ENCODE results near the gene MEG3. TPM values are rescaled to one million over a fixed set of nuclear protein-coding genes. Genes with fewer than 3 reads are reported as not detected.

Gene MEG3
- polyA plus RNA-seq, 1 donor from 2014 or later, result not detected

GRCh38 chr14:100864206-100864605 is 38.3 kb downstream of the MEG3 start:
- TF ChIP-seq REST (IDR thresholded peaks at IDR 0.05; ENCODE audit: borderline replicate concordance), result no peak
- no peak for TF ChIP-seq TAF1 (IDR thresholded peaks at IDR 0.05; ENCODE audit: low read depth)
- TF ChIP-seq, protein P1, sequence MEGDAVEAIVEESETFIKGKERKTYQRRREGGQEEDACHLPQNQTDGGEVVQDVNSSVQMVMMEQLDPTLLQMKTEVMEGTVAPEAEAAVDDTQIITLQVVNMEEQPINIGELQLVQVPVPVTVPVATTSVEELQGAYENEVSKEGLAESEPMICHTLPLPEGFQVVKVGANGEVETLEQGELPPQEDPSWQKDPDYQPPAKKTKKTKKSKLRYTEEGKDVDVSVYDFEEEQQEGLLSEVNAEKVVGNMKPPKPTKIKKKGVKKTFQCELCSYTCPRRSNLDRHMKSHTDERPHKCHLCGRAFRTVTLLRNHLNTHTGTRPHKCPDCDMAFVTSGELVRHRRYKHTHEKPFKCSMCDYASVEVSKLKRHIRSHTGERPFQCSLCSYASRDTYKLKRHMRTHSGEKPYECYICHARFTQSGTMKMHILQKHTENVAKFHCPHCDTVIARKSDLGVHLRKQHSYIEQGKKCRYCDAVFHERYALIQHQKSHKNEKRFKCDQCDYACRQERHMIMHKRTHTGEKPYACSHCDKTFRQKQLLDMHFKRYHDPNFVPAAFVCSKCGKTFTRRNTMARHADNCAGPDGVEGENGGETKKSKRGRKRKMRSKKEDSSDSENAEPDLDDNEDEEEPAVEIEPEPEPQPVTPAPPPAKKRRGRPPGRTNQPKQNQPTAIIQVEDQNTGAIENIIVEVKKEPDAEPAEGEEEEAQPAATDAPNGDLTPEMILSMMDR (IDR thresholded peaks at IDR 0.05; ENCODE audit: poor library complexity, severe bottlenecking), result no peak
- TF ChIP-seq EZH2 (IDR thresholded peaks at IDR 0.05; ENCODE audit: borderline replicate concordance, insufficient read depth, low read length, poor library complexity, severe bottlenecking), result no peak
- no peak for TF ChIP-seq MXI1 (conservative IDR thresholded peaks at IDR 0.05; ENCODE audit: poor library complexity, severe bottlenecking)
- no peak for TF ChIP-seq EP300 (conservative IDR thresholded peaks at IDR 0.05; ENCODE audit: poor library complexity, severe bottlenecking)
- no peak for TF ChIP-seq RAD21 (conservative IDR thresholded peaks at IDR 0.05)
- no peak for TF ChIP-seq POLR2AphosphoS5 (IDR thresholded peaks at IDR 0.05)
- no peak for TF ChIP-seq SMC3 (conservative IDR thresholded peaks at IDR 0.05; ENCODE audit: poor library complexity)
- Histone ChIP-seq H3K36me3 (ENCODE audit: insufficient read depth, low read length) (no peaks in the 10 kb centered on the region), H3K4me2 (ENCODE audit: low read length) (no peak overlapping the region), H3K79me2 (replicated peaks; ENCODE audit: insufficient read depth, low read length) (no peaks in the 10 kb centered on the region), H3F3A (ENCODE audit: insufficient read depth, low read length, poor library complexity, severe bottlenecking) (peaks cover 3% of the 10 kb centered on the region), H3K9me3 (ENCODE audit: low read length) (no peaks in the 10 kb centered on the region), H2AFZ (ENCODE audit: low read depth, low read length) (no peak overlapping the region), H3K27me3 (ENCODE audit: insufficient read depth, low read depth, low read length) (no peaks in the 10 kb centered on the region), H4K20me1 (ENCODE audit: insufficient read depth) (no peaks in the 10 kb centered on the region), H3K27ac (ENCODE audit: low read length) (no peak overlapping the region), H3K9ac (ENCODE audit: low read length) (no peak overlapping the region), H3K9me2 (ENCODE audit: insufficient read depth, low read length) (no peaks in the 10 kb centered on the region), H3K4me3 (ENCODE audit: low read length) (no peak overlapping the region)

- no peaks in the 10 kb centered on the region for H3K79me2 ChIP-seq (replicated peaks; ENCODE audit: insufficient read depth, low read length)
- H2AFZ ChIP-seq (ENCODE audit: low read depth, low read length), result no peak overlapping the region
- H4K20me1 ChIP-seq (ENCODE audit: insufficient read depth), result no peaks in the 10 kb centered on the region
Measured at GRCh38 chr14:100864960-100865681, 39.2 kb downstream of the MEG3 start.

More at GRCh38 chr14:100864960-100865681, 39.2 kb downstream of the MEG3 start:
- Histone ChIP-seq H3K36me3 (ENCODE audit: insufficient read depth, low read length) (no peaks in the 10 kb centered on the region), H3K9me2 (ENCODE audit: insufficient read depth, low read length) (no peaks in the 10 kb centered on the region), H3K9ac (ENCODE audit: low read length) (no peak overlapping the region), H3F3A (ENCODE audit: insufficient read depth, low read length, poor library complexity, severe bottlenecking) (peaks cover 3% of the 10 kb centered on the region), H3K27me3 (ENCODE audit: insufficient read depth, low read depth, low read length) (no peaks in the 10 kb centered on the region), H3K9me3 (ENCODE audit: low read length) (no peaks in the 10 kb centered on the region), H3K4me2 (ENCODE audit: low read length) (no peak overlapping the region), H3K4me3 (ENCODE audit: low read length) (no peak overlapping the region), H3K27ac (ENCODE audit: low read length) (peak overlapping the region; percentile 37)
- TF ChIP-seq MXI1 (conservative IDR thresholded peaks at IDR 0.05; ENCODE audit: poor library complexity, severe bottlenecking) (no peak), EP300 (conservative IDR thresholded peaks at IDR 0.05; ENCODE audit: poor library complexity, severe bottlenecking) (no peak), POLR2AphosphoS5 (IDR thresholded peaks at IDR 0.05) (no peak)

Data from neural cell (in vitro differentiated cells).